GM19397 (cell line): ENCODE measurements around the gene SCRG1.

ENCODE experiments used
- ATAC-seq: cut with Tn5 transposase; IDR thresholded peaks from one replicate; pipeline ENCODE4 v1.9.1; 2021; ENCODE audit warnings: mild to moderate bottlenecking, moderate library complexity; ENCODE audit not compliant: unreplicated experiment

The SCRG1 gene

GRCh38 chr4:173365359-173365996 lies 33.4 kb downstream of the SCRG1 start:
- no peak for ATAC-seq

DNA sequence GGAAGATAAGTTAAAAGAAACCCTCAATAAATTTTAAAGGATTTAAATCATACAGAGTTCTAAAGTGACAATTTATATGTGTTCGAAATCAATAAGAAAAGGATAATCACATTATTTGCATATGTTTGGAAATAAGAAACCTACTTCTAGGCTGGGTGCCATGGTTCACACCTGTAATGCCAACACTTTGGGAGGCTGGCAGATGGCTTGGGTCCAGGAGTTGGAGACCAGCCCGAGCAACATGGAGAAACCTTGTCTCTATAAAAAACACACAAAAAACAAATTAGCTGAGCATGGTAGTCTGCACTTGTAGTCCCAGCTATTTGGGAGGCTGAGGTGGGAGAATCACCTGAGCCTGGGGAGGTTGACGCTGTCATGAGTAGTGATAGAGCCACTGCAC lies 36.2 kb downstream of the SCRG1 start:
- ATAC-seq, result no peak

- no peak for ATAC-seq
These were observed 38.2 kb downstream of the SCRG1 start for GRCh38 chr4:173360587-173361221.

DNA sequence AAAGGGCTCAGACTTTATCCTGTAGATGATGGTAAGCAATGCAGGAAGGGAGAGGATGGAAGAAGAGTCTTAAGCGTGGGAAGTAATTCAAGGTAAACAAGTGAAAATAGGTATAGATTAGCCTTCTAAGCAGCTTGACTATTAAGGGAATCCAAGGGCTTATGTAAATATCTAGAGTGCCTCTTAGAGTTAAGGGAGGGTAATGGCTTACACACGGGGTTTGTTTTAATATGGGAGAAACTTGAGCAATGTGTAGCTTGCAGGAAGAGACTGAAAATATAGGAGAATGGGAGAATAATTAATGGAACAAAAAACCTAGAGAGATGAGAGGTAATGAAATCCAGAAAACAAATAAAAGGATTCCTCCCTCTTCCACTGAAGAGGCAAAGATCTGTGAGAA lies 41.0 kb downstream of the SCRG1 start:
- no peak for ATAC-seq

DNA sequence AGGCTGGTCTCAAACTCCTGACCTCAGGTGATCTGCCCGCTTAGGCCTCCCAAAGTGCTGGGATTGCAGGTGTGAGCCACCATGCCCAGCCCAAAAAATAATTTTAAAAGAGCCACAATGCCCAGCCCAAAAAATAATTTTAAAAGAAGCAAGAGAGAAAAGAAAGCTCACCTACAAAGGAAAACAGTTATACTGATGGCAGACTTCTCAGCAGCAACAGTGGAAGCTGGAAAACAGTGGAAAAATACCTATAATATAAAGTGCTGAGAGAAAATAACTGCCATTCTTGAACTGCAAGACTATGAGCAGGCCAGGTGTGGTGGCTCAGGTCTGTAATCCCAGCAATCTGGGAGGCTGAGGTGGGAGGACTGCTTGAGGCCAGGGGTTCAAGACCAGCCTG lies 51.4 kb downstream of the SCRG1 start:
- no peak for ATAC-seq

- no peak for ATAC-seq
These were observed 52.8 kb downstream of the SCRG1 start for GRCh38 chr4:173346074-173346473.

DNA sequence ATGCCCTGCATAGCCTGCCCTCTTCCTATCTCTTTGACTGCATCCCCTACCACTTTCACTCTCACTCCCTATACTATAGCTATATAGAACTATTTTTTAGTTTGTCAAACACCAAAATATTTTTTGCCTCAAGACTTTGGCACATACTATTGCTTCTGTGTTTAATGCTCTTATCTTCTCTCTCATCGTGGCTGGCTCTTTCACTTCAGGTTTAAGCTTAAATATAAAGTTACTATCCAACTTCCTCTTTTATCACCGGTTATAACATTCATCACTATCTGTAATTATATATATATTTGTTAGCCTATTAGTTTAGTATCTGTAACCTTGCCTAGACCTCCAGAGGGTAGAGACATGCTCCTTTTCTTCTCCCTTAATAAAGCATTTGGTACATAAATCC lies 53.3 kb downstream of the SCRG1 start:
- no peak for ATAC-seq

GRCh38 chr4:173343832-173344397 lies 55.0 kb downstream of the SCRG1 start:
- no peak for ATAC-seq

GRCh38 chr4:173337463-173337862 lies 61.5 kb downstream of the SCRG1 start:
- no peak for ATAC-seq

DNA sequence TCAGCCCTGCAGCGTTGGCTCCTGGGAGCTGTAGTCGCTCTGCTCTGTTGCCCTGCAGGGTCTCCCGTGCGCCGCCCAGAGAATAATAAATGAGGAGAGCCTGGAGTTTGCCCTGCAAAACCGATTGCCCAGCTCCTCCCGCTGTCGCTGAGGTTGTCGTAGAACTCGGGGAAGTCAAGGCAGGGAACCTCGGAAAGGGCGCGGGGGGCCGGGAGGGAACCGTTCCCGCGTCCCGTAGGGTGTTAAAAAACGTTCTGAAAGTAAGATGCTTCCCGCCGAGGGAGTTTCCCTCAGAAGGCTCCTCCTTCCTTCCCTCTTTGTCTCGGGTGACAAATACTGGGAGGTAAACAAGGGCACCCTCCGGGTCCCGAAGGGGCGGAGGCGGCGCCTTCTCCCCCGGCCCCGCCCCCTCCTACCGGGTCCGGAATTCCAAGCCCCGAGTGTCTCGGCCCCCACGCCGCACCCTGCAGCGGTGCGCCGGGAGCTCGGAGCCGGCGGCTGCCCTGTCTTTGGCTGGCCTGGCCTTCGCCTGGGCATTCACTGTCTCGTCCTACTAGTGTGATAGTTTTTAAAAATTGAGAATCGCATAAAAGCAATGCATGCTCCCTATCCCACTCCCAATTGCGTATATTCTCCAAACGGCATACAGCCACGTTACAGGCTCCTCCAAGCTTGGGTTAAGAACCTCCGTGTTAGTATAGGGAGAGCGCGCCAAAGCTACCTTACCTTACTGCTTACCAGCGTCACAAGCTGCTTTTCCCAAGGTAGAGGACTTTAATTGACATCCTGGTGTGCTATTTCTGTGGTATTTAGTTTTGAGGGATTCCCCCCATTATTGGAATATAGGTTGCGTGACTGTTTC lies 63.8 kb downstream of the SCRG1 start:
- ATAC-seq, result peak; percentile 32
